Uterus (tissue), 2 donors: ENCODE results near the gene PLEKHM3.

Experiments
- POLR2A ChIP-seq, 2 donors: fragments of 450-650 bp; IDR thresholded peaks; one replicate each; pipeline ENCODE4 v1.6.1; 2016; ENCODE audit warnings: antibody characterized with exemption in 2 of 2, mild to moderate bottlenecking in 1 of 2, moderate library complexity in 1 of 2
- TF ChIP-seq, protein P1 (sequence below), 4 experiments: fragments of 200-600 bp in 2 of 4; fragments of 450-650 bp in 2 of 4; sonication (generic) in 2 of 4; IDR thresholded peaks; one replicate each; pipeline ENCODE4 v1.5.1; 2016 to 2019; ENCODE audit warnings: antibody characterized with exemption in 4 of 4, mild to moderate bottlenecking in 2 of 4, moderate library complexity in 1 of 4

DNA sequence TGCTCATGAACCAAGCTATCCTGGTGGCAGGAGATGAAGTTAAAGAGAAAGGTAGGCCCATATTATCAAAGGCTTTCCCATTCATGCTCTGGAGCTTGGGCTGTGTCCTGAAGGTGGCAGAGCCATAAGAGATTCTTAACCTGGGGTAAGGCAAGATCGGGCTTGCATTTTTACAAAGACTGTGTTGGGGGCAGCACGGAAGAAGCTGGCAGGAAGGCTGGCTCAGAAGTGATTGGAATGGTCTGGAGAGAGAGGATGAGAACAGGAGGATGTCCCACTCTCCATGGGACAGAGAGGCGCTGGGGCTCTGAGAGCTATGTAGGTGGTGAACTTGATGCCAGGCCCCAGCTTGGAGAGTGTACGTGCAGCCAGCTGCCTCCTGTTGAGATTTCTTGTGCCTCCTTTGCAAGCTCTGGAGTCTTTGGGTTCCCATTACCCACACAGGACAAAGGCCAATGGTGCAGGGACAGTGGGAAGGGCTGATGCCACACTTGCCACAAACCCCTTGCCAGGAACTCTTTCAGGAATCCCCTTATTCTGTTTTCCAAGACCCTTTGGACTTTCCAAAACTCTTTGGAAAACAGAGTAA lies 215.0 kb downstream of the PLEKHM3 start:
- TF ChIP-seq POLR2A (IDR thresholded peaks at IDR 0.05), result no peak
- TF ChIP-seq, protein P1, sequence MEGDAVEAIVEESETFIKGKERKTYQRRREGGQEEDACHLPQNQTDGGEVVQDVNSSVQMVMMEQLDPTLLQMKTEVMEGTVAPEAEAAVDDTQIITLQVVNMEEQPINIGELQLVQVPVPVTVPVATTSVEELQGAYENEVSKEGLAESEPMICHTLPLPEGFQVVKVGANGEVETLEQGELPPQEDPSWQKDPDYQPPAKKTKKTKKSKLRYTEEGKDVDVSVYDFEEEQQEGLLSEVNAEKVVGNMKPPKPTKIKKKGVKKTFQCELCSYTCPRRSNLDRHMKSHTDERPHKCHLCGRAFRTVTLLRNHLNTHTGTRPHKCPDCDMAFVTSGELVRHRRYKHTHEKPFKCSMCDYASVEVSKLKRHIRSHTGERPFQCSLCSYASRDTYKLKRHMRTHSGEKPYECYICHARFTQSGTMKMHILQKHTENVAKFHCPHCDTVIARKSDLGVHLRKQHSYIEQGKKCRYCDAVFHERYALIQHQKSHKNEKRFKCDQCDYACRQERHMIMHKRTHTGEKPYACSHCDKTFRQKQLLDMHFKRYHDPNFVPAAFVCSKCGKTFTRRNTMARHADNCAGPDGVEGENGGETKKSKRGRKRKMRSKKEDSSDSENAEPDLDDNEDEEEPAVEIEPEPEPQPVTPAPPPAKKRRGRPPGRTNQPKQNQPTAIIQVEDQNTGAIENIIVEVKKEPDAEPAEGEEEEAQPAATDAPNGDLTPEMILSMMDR (IDR thresholded peaks at IDR 0.05), result no peak
